GM12878 (cell line): ENCODE results near the gene PGM2L1. TPM values are rescaled to one million over a fixed set of nuclear protein-coding genes. Genes with fewer than 3 reads are reported as not detected.

Experiments used
- ATAC-seq: fragments of 200-7000 bp; cut with Tn5 transposase; 3 replicates; pipeline ENCODE4 v1.9.1; 2020; ENCODE audit warnings: mild to moderate bottlenecking, moderate library complexity
- BruUV-seq: library from RNA; stranded (reverse); fragments of 400-500 nt; replicated peaks from 2 replicates; lab custom pipeline; 2021; lab: Mats Ljungman, UMichigan
- CTCF ChIA-PET: fragments of 300-600 bp; sonication (Branson Sonifier 250); formaldehyde crosslinking; extraction: SDS; loops from one replicate; lab custom pipeline; 2021; ENCODE audit warnings: inconsistent platforms; lab: Yijun Ruan, JAX
- POLR2A ChIA-PET: fragments of 350-600 bp; formaldehyde crosslinking; extraction: SDS; loops from one replicate; lab custom pipeline; 2021; ENCODE audit warnings: inconsistent platforms; lab: Charles Lee
- RAD21 ChIA-PET: fragments of 300-600 bp; sonication (Branson Sonifier 250); formaldehyde crosslinking; loops from one replicate; lab custom pipeline; 2023; ENCODE audit warnings: antibody characterized with exemption; ENCODE audit not compliant: unreplicated experiment; lab: Charles Lee
- SMC1A ChIA-PET: fragments of 300-600 bp; sonication (Branson Sonifier 250); formaldehyde crosslinking; loops from one replicate; lab custom pipeline; 2023; ENCODE audit not compliant: unreplicated experiment, uncharacterized antibody; lab: Charles Lee
- DNase-seq: peaks from one replicate; pipeline ENCODE4 v3.0.0-alpha.2; 2011; ENCODE audit warnings: low read depth, low spot score
- FAIRE-seq: peaks from 3 replicates; lab custom pipeline; 2011; peaks lifted over from hg19 to GRCh38; lab: Jason Lieb, UNC
- H2AFZ ChIP-seq: 2 replicates; pipeline ENCODE4 v1.6.0; 2011; ENCODE audit warnings: low read depth, low read length, control low read depth; ENCODE audit not compliant: control insufficient read depth
- H3K27ac ChIP-seq: 2 replicates; pipeline ENCODE4 v1.5.1; 2011; ENCODE audit warnings: control low read depth; ENCODE audit not compliant: control insufficient read depth, insufficient read depth
- H3K27me3 ChIP-seq, 2 experiments: replicated peaks in 1 of 2; 2 replicates each; pipeline versions ENCODE4 v1.6.0 to v1.6.1; 2011; ENCODE audit warnings: low read length in 1 of 2; ENCODE audit not compliant: control insufficient read depth in 2 of 2, insufficient read depth in 2 of 2
- H3K36me3 ChIP-seq, 2 experiments: 2 replicates each; pipeline ENCODE4 v1.5.1; 2011; ENCODE audit warnings: low read length in 1 of 2; ENCODE audit not compliant: control insufficient read depth in 2 of 2, insufficient read depth in 2 of 2
- H3K4me1 ChIP-seq: 2 replicates; pipeline ENCODE4 v1.6.1; 2011; ENCODE audit warnings: mild to moderate bottlenecking, low read length, moderate library complexity, mixed read lengths; ENCODE audit not compliant: control insufficient read depth, insufficient read depth
- H3K4me2 ChIP-seq: 2 replicates; pipeline ENCODE4 v1.6.0; 2011; ENCODE audit warnings: control low read depth; ENCODE audit not compliant: control insufficient read depth, insufficient read depth
- H3K4me3 ChIP-seq: fragments of 200-600 bp; sonication (generic); 2 replicates; pipeline ENCODE4 v1.5.1; 2016
- H3K79me2 ChIP-seq: 2 replicates; pipeline ENCODE4 v1.6.0; 2011; ENCODE audit warnings: low read length; ENCODE audit not compliant: control insufficient read depth, insufficient read depth
- H3K9ac ChIP-seq: 2 replicates; pipeline ENCODE4 v1.8.0; 2011; ENCODE audit warnings: low read length, control low read depth, mixed read lengths; ENCODE audit not compliant: control insufficient read depth, insufficient read depth
- H3K9me3 ChIP-seq: replicated peaks from 3 replicates; pipeline ENCODE4 v1.5.1; 2011; ENCODE audit warnings: mild to moderate bottlenecking, low read length; ENCODE audit not compliant: control insufficient read depth, insufficient read depth
- H4K20me1 ChIP-seq: 2 replicates; pipeline ENCODE4 v1.6.0; 2011; ENCODE audit not compliant: control insufficient read depth, insufficient read depth
- ASH2L ChIP-seq: fragments of 300-600, 200-600 bp; sonication (generic); IDR thresholded peaks from 2 replicates; pipeline ENCODE4 v1.6.1; 2017; ENCODE audit warnings: low read depth, mild to moderate bottlenecking, borderline replicate concordance
- BCL11A ChIP-seq: IDR thresholded peaks from 2 replicates; pipeline ENCODE4 v1.6.1; 2011; ENCODE audit warnings: low read depth, low read length
- EGR1 ChIP-seq, 2 experiments: IDR thresholded peaks; 1 replicate in 1 of 2; 2 replicates in 1 of 2; pipeline ENCODE4 v1.6.1; 2011 to 2012; ENCODE audit warnings: low read depth in 2 of 2, low read length in 2 of 2, borderline replicate concordance in 1 of 2, mild to moderate bottlenecking in 1 of 2, moderate library complexity in 1 of 2
- ELK1 ChIP-seq: IDR thresholded peaks from 2 replicates; pipeline ENCODE4 v1.6.1; 2012; ENCODE audit warnings: low read depth, low read length, improper control_type of control experiment
- EP300 ChIP-seq, 2 experiments: fragments of 150-350 bp in 1 of 2; IDR thresholded peaks; 2 replicates each; pipeline ENCODE4 v1.6.1; 2011 to 2012; ENCODE audit warnings: low read depth in 2 of 2, low read length in 2 of 2, borderline replicate concordance in 1 of 2, improper control_type of control experiment in 1 of 2, inconsistent platforms in 1 of 2; ENCODE audit not compliant: control insufficient read depth in 1 of 2
- HDAC2 ChIP-seq: fragments of 200-600 bp; sonication (generic); IDR thresholded peaks from 2 replicates; pipeline ENCODE4 v1.6.1; 2017
- JUND ChIP-seq: IDR thresholded peaks from 2 replicates; pipeline ENCODE4 v1.6.1; 2012; ENCODE audit warnings: low read depth, mild to moderate bottlenecking, low read length, improper control_type of control experiment, moderate library complexity
- MYC ChIP-seq: IDR thresholded peaks from 2 replicates; pipeline ENCODE4 v1.6.1; 2011; ENCODE audit warnings: mild to moderate bottlenecking, low read length, moderate library complexity, inconsistent platforms; ENCODE audit not compliant: insufficient read depth, insufficient replicate concordance, insufficient read length, severe bottlenecking
- RELA ChIP-seq: fragments of 450-650 bp; IDR thresholded peaks from 2 replicates; pipeline ENCODE4 v1.8.0; 2014; ENCODE audit warnings: borderline replicate concordance; ENCODE audit not compliant: partially characterized antibody
- SIN3A ChIP-seq: IDR thresholded peaks from 2 replicates; pipeline ENCODE4 v1.6.1; 2012; ENCODE audit warnings: low read depth, low read length, improper control_type of control experiment
- USF1 ChIP-seq: IDR thresholded peaks from 2 replicates; pipeline ENCODE4 v1.6.1; 2011; ENCODE audit warnings: borderline replicate concordance, low read depth, mild to moderate bottlenecking, moderate library complexity, mixed read lengths, low read length; ENCODE audit not compliant: insufficient read depth; ENCODE audit errors: extremely low read length
- ZBTB40 ChIP-seq: fragments of 450-650 bp; IDR thresholded peaks from 2 replicates; pipeline ENCODE4 v1.6.1; 2016; ENCODE audit warnings: mild to moderate bottlenecking, moderate library complexity, borderline replicate concordance
- ZNF207 ChIP-seq: fragments of 450-650 bp; IDR thresholded peaks from 2 replicates; pipeline ENCODE4 v1.6.1; 2014; ENCODE audit warnings: antibody characterized with exemption, mild to moderate bottlenecking, borderline replicate concordance
- ZNF384 ChIP-seq: IDR thresholded peaks from 2 replicates; pipeline ENCODE4 v1.6.1; 2012; ENCODE audit warnings: low read depth, mild to moderate bottlenecking, low read length, improper control_type of control experiment, borderline replicate concordance
- WGBS: methylation state at CpG from one replicate; pipeline ENCODE4 v1.1.6; 2016; ENCODE audit warnings: low lambda C conversion rate; ENCODE audit not compliant: insufficient replicate concordance, insufficient coverage; ENCODE audit errors: missing lambda C conversion rate; 5-methylcytosine and 5-hydroxymethylcytosine counted together
- in situ Hi-C: fragments of 300-500 bp; cut with MboI; formaldehyde crosslinking; loops from 9 replicates; pipeline ENCODE4 v1.14.3; 2018; ENCODE audit warnings: mixed read lengths
- intact Hi-C: fragments of 100-400 bp; cut with micrococcal nuclease; formaldehyde crosslinking; loops from one replicate; pipeline ENCODE4 v1.14.2; 2022; ENCODE audit not compliant: unreplicated experiment
- polyA plus RNA-seq, 11 experiments: library from polyadenylated mRNA; depleted of rRNA in 4 of 11; unstranded in 6 of 11; stranded (reverse) in 5 of 11; fragments of >200 nt; fragmentation: Nextera tagmentation in 4 of 11; fragmentation: Illumina TruSeq in 1 of 11; extraction: Ambion mirVana in 4 of 11; extraction: Trizol in 1 of 11; gene quantifications; 1 replicate in 1 of 11; 2 replicates in 10 of 11; pipeline versions ENCODE4 v1.2.1 to v1.2.3, GENCODE V29; 2011 to 2016; ENCODE audit warnings: inconsistent platforms in 2 of 11, missing spikeins in 2 of 11, low read depth in 1 of 11
- total RNA-seq, 4 experiments: library from RNA; depleted of rRNA in 3 of 4; stranded (reverse); fragments of >200 nt in 3 of 4; fragmentation: Illumina TruSeq in 1 of 4; extraction: Trizol in 1 of 4; gene quantifications; 2 replicates each; pipeline versions ENCODE4 v1.2.1 to v1.2.3, GENCODE V29; 2013 to 2021

PGM2L1 gene
- total and polyA plus RNA-seq, 10 of the 15 experiments (the other 5 are each of a cell fraction or from before 2014, with no cell fraction given), result 0.04 to 0.20 (median 0.13) TPM; not detected in 1

- TF ChIP-seq ELK1, result no peak
- no peak for TF ChIP-seq BCL11A
- no peak for TF ChIP-seq HDAC2
- no peak for TF ChIP-seq USF1
- no peak for TF ChIP-seq RELA
- no peak for TF ChIP-seq SIN3A
- TF ChIP-seq, all 136 proteins: peak for 0
These were observed 48.3 kb upstream of the PGM2L1 start (continued) for GRCh38 chr11:74446532-74446938.

- H3K27me3 ChIP-seq, result peaks cover 0 to 1% of the 10 kb centered on the region in 2 experiments; a peak in 1 of 4 replicates
- H3K4me2 ChIP-seq, result no peak overlapping the region
- ChIA-PET POLR2A (interaction anchor here (0.5 kb wide), 1 partner anchor 53 kb away, joined by 5 read pairs; no protein-coding TSS in a partner anchor), SMC1A (interaction anchor here (1.0 to 2.0 kb wide), 3 partner anchors 27 to 58 kb away, joined by 3 to 8 read pairs (median 3); no protein-coding TSS in a partner anchor), CTCF (interaction anchor here (1.3 to 12.1 kb wide), 4 partner anchors 9 to 189 kb away, joined by 3 to 262 read pairs (median 10); no protein-coding TSS in a partner anchor), RAD21 (interaction anchor here (0.6 kb wide), 2 partner anchors 43 to 49 kb away, joined by 3 read pairs; partner anchors contain the start of gene LIPT2)
- no peaks in the 10 kb centered on the region for H3K9me3 ChIP-seq
- 56% methylated on average over 8 of the region's 9 CpGs for WGBS
- H4K20me1 ChIP-seq, result no peaks in the 10 kb centered on the region
- no peak for FAIRE-seq
- H3K4me3 ChIP-seq, result no peak overlapping the region
- no peak overlapping the region for H3K27ac ChIP-seq
- intact Hi-C loops (no loop called here), in situ Hi-C loops (no loop called here)
- no peak for ATAC-seq
- H3K36me3 ChIP-seq, result no peaks in the 10 kb centered on the region
- DNase-seq, result no peak
- no peak for TF ChIP-seq ZNF207
- no peak for TF ChIP-seq EP300 (IDR thresholded peaks at IDR 0.05; ENCODE audit: borderline replicate concordance in 1 of 2, control insufficient read depth in 1 of 2, low read depth in 2 of 2, low read length in 2 of 2)
- TF ChIP-seq EGR1 (IDR thresholded peaks at IDR 0.05; ENCODE audit: borderline replicate concordance in 1 of 2, low read depth in 2 of 2, low read length in 2 of 2), result no peak
- TF ChIP-seq ASH2L, result no peak
- no peak for TF ChIP-seq ZNF384
- no peak for TF ChIP-seq ZBTB40
- TF ChIP-seq JUND, result no peak
- TF ChIP-seq MYC, result no peak
- H3K9ac ChIP-seq, result no peak overlapping the region
- no peaks in the 10 kb centered on the region for H3K4me1 ChIP-seq
- no peaks in the 10 kb centered on the region for H3K79me2 ChIP-seq
- H2AFZ ChIP-seq, result no peak overlapping the region
- no TSS peak for BruUV-seq
These were observed 46.1 kb upstream of the PGM2L1 start for GRCh38 chr11:74444173-74444826.
